RPMI7951 (cell line): ENCODE measurements around the gene SORT1. TPM values are rescaled to one million over a fixed set of nuclear protein-coding genes. Genes with fewer than 3 reads are reported as not detected.

Experiments used
- DNase-seq: peaks from one replicate; pipeline ENCODE4 v3.0.0-alpha.2; 2012; ENCODE audit warnings: low read depth
- total RNA-seq: library from RNA; depleted of rRNA; stranded (reverse); fragments of >200 nt; shearing (Covaris generic); gene quantifications from 2 replicates; pipeline ENCODE4 v1.2.3, GENCODE V29; 2014; rRNA removed

The SORT1 gene
- total RNA-seq, 1 experiment from 2014 or later = 15.4 TPM

DNA sequence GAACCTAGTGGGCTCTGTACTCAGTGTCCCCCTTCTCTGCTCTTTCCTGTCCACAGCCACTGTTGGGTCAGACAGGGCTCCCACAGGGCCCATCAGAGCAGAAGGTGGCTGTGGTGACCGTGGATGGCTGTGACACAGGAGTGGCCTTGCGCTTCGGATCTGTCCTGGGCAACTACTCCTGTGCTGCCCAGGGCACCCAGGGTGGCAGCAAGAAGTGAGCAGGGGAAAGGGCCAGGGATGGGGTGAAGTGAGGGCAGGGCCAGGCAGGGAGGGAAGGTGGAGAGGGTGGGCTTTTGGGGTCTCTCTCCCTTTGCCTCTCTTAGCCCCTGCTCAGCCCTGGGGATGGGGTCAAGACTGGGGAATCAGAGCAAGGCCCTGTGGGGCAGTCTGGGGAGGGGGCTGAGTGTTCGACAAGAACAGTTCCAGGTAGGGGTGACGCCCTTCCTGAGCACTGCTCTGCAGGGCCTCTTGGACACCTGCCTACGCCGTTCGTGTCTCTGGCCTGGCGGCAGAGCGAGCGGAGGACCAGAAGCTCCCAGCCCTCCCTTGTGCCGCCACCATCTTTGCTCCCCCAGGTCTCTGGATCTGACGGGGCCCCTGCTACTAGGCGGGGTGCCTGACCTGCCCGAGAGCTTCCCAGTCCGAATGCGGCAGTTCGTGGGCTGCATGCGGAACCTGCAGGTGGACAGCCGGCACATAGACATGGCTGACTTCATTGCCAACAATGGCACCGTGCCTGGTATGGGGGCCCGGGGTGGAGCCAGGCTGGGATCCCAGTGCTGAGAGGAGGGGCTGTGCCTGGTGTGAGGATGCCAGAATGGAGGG, 135.3 kb downstream of the SORT1 start:
- no peak for DNase-seq

DNA sequence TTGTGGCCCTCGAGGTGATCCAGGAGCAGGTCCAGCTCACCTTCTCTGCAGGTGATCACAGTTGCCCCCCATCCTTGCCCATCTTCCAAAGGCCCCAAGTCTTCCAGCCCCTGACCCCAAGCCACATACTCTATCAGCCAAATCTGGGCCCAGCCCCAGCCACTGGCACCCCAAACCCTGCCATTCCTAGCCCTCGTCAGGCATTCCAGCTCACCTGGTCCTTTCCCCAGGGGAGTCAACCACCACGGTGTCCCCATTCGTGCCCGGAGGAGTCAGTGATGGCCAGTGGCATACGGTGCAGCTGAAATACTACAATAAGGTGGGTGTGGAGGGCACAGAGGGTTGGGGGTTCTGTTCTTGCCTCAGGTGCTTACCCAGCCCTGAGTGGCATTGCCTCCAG, 136.1 kb downstream of the SORT1 start:
- DNase-seq = no peak

DNA sequence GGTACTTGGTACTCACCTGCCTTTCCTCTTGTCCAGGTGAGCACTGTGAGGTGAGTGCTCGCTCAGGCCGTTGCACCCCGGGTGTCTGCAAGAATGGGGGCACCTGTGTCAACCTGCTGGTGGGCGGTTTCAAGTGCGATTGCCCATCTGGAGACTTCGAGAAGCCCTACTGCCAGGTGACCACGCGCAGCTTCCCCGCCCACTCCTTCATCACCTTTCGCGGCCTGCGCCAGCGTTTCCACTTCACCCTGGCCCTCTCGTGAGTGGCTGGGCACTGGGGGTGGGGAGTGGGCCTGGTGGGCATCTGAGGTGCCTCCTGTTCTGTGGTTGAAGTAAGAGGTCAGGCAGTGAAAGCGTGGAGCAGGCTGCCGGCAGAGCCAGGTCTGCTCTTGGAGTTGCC, 136.7 kb downstream of the SORT1 start:
- DNase-seq = no peak

DNA sequence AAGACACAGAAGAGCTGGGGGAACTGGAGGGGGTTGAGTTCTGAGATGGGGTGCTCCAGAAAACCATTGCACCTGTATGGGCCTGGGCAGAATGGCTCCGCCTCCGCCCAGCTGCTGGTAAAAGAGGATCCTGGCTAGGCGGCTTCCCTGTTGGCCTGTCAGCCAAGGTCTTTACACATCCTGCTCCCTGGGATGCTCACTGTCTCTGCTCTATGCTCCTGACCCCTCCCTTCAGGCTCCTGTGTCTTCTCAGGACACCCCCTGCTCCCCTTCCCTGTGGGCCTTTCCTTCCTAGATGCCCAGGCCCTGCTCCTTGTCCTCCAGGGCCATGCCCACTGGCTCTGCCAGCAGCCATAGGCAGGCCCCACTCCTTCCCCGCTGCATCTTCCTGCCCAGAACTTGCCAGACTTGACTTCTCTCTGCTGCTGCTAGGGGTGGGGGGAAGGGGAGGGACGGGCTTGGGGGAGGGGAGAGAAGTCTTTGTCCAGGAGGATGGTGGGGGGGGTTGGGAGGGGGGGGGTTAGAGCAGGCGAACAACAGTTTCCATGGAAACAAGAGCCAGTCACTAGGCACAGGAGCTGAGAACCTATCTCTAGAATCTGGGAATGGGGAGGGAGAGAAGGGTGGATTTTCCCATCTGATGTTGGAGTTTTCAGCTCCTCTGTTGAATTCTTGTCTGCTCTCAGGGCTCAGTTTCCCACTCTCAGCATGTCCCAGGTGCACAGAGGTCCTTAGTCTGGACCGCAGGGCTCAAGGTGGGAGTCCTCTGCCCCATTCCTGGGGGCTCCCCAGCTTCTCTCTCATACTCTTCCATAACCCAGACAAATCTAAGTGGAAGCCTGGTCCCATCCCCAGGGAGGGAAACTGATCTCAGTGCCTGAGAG, 137.8 kb downstream of the SORT1 start:
- DNase-seq = no peak

Other genes with a start within 250 kb of the SORT1 start
- gene SARS1, start 184.0 kb downstream of the SORT1 start, total RNA-seq = 145 and 147 TPM in 2 replicates
- gene CELSR2, start 148.4 kb downstream of the SORT1 start, total RNA-seq = 1.2 and 1.5 TPM in 2 replicates
- gene PSRC1, start 114.8 kb downstream of the SORT1 start, total RNA-seq = 70.0 and 74.6 TPM in 2 replicates
- not detected in 2 replicates for gene MYBPHL, start 90.9 kb downstream of the SORT1 start, total RNA-seq
- gene PSMA5, start 28.5 kb upstream of the SORT1 start, total RNA-seq = 99.8 and 126 TPM in 2 replicates
- gene SYPL2, start 68.6 kb upstream of the SORT1 start, total RNA-seq = 0.96 and 1.6 TPM in 2 replicates
- gene ATXN7L2, start 86.0 kb upstream of the SORT1 start, total RNA-seq = 2.2 and 3.0 TPM in 2 replicates
- 4.0 and 4.8 TPM in 2 replicates for gene CYB561D1, start 96.2 kb upstream of the SORT1 start, total RNA-seq
- 2.5 and 3.4 TPM in 2 replicates for gene AMIGO1, start 111.8 kb upstream of the SORT1 start, total RNA-seq
- gene GPR61, start 142.0 kb upstream of the SORT1 start, total RNA-seq = under 0.01 and 0.20 TPM in 2 replicates
- gene GNAI3, start 150.7 kb upstream of the SORT1 start, total RNA-seq = 17.3 and 20.2 TPM in 2 replicates
- gene GNAT2, start 221.7 kb upstream of the SORT1 start, total RNA-seq = 0.29 TPM in 1 of 2 replicates, not detected in the other
- gene AMPD2, start 221.9 kb upstream of the SORT1 start, total RNA-seq = 48.5 and 60.4 TPM in 2 replicates